ENCODE results near the gene FNDC3B. TPM values are rescaled to one million over a fixed set of nuclear protein-coding genes. Genes with fewer than 3 reads are reported as not detected.

Gene FNDC3B
- total RNA-seq, 4 donors from 2014 or later: 23.9 to 61.9 (median 37.0) TPM

DNA sequence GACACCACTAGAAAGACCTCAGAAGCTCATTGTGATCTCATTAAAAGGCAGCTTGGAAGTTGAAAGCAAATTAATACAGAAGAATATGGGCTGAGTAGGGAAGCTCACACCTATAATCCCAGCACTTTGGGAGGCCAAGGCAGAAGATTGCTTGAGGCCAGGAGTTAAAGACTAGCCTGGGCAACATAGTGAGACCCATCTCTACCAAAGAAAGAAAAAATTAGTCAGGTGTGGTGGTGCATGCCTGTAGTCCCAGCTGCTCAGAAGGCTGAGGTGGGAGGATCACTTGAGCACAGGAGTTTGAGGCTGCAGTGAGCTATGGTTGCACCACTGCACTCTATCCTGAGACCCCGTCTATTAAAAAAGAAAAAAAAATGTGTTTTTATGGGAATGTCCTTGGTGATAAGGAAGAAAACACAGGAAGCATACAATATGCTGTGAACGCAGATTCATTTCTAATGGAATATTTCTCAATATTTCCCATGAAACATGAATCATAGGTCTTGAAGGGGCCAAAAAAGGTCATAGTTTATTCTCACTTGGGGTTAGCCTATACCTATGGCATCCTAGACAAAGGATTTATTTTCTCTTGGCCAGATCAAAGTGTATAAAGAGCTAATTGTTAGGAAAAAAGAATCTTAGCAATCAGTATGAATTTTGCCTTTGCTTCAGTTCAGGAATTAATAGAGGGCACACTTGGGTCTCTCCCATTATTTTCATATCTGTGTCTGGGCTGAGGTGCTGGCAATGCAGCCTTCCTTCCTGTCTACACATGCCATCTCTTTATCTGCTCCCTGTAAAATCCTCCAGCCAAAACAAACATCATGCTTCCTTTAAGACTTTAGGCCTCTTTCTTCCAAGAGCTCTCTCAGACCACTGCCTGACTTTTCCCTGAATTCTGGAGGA lies 98.2 kb downstream of the FNDC3B start:
- TF ChIP-seq POLR2A (IDR thresholded peaks at IDR 0.05): no peak
- TF ChIP-seq POLR2AphosphoS5 (IDR thresholded peaks at IDR 0.05): no peak
- no peak for TF ChIP-seq EP300 (IDR thresholded peaks at IDR 0.05)
- TF ChIP-seq, protein P1, sequence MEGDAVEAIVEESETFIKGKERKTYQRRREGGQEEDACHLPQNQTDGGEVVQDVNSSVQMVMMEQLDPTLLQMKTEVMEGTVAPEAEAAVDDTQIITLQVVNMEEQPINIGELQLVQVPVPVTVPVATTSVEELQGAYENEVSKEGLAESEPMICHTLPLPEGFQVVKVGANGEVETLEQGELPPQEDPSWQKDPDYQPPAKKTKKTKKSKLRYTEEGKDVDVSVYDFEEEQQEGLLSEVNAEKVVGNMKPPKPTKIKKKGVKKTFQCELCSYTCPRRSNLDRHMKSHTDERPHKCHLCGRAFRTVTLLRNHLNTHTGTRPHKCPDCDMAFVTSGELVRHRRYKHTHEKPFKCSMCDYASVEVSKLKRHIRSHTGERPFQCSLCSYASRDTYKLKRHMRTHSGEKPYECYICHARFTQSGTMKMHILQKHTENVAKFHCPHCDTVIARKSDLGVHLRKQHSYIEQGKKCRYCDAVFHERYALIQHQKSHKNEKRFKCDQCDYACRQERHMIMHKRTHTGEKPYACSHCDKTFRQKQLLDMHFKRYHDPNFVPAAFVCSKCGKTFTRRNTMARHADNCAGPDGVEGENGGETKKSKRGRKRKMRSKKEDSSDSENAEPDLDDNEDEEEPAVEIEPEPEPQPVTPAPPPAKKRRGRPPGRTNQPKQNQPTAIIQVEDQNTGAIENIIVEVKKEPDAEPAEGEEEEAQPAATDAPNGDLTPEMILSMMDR (IDR thresholded peaks at IDR 0.05): no peak
- no peaks in the 10 kb centered on the region for H3K27me3 ChIP-seq
- H3K36me3 ChIP-seq: no peaks in the 10 kb centered on the region
- no peaks in the 10 kb centered on the region for H3K9me3 ChIP-seq
- peak overlapping the region; percentile 59 for H3K27ac ChIP-seq
- H3K4me3 ChIP-seq: no peak overlapping the region
- 37% methylated on average over 2 of the region's 2 CpGs for WGBS
- DNase-seq (ENCODE audit: low spot score in 2 of 2): no peak
- peaks cover 84% of the 10 kb centered on the region for H3K4me1 ChIP-seq

DNA sequence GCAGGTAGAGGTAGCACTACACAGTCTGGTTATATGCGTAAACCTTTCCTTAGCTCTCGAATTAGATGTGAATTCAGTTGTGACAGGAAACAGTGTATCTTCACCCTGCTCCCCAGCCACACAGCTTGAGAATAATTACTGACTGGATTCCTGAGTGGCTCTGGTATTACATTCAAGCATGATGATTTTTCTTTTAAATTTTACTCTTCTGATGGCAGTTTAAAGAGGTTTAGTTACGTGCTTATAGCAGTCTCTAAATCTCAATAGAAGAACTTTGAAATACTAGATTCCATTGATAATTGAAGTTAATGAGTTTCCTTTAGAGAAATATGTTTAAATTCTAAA lies 98.8 kb downstream of the FNDC3B start:
- no peaks in the 10 kb centered on the region for H3K27me3 ChIP-seq
- TF ChIP-seq POLR2AphosphoS5 (IDR thresholded peaks at IDR 0.05): no peak
- no peak for TF ChIP-seq EP300 (IDR thresholded peaks at IDR 0.05)
- TF ChIP-seq, protein P1 (IDR thresholded peaks at IDR 0.05): no peak
- TF ChIP-seq POLR2A (IDR thresholded peaks at IDR 0.05): no peak
- H3K27ac ChIP-seq: peak overlapping the region; percentile 59
- WGBS: 42% methylated on average over 3 of the region's 3 CpGs
- H3K36me3 ChIP-seq: no peaks in the 10 kb centered on the region
- no peak overlapping the region for H3K4me3 ChIP-seq
- no peaks in the 10 kb centered on the region for H3K9me3 ChIP-seq
- no peak for DNase-seq (ENCODE audit: low spot score in 2 of 2)
- peaks cover 89% of the 10 kb centered on the region for H3K4me1 ChIP-seq

DNA sequence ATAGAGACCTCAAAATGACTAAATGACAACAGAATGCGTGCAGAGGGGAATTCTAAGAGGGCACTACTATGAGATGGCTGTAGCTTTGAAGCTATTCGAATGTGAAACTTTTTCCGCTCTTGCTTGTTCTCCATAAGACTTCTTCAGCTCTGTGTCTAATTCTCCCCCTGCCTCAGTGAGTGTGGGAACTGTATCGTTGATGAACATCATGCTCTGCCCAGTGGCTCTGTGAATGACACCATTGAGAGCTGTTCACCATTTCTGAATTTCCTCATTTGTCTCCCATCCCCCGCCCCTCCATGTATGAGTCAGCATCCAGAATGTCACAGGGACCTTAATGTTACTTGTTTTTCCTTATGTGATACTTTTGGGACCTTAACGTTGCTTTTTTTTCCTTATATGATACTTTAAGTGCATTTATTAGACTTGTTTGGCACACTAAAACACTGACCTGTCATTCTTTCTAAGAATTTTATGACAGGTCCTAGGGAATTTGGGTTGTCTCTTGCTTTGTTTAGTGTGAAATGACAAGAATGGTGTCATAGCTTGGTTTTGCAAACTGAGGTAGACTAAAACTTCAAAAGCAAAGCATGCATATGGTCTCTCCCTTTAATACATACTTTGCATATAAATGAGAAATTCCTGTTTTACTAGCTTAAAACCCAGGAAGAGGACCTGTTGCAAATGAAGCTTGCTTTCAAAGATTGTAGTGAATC lies 99.6 kb downstream of the FNDC3B start:
- no peak overlapping the region for H3K27ac ChIP-seq
- no peak for DNase-seq (ENCODE audit: low spot score in 2 of 2)
- H3K36me3 ChIP-seq: no peaks in the 10 kb centered on the region
- H3K9me3 ChIP-seq: no peaks in the 10 kb centered on the region
- H3K4me3 ChIP-seq: no peak overlapping the region
- H3K4me1 ChIP-seq: peaks cover 86% of the 10 kb centered on the region
- 57% methylated on average over 6 of the region's 6 CpGs for WGBS
- TF ChIP-seq EP300 (IDR thresholded peaks at IDR 0.05) (no peak), POLR2AphosphoS5 (IDR thresholded peaks at IDR 0.05) (no peak), POLR2A (IDR thresholded peaks at IDR 0.05) (no peak)
- TF ChIP-seq, protein P1 (IDR thresholded peaks at IDR 0.05): no peak
- H3K27me3 ChIP-seq: no peaks in the 10 kb centered on the region

DNA sequence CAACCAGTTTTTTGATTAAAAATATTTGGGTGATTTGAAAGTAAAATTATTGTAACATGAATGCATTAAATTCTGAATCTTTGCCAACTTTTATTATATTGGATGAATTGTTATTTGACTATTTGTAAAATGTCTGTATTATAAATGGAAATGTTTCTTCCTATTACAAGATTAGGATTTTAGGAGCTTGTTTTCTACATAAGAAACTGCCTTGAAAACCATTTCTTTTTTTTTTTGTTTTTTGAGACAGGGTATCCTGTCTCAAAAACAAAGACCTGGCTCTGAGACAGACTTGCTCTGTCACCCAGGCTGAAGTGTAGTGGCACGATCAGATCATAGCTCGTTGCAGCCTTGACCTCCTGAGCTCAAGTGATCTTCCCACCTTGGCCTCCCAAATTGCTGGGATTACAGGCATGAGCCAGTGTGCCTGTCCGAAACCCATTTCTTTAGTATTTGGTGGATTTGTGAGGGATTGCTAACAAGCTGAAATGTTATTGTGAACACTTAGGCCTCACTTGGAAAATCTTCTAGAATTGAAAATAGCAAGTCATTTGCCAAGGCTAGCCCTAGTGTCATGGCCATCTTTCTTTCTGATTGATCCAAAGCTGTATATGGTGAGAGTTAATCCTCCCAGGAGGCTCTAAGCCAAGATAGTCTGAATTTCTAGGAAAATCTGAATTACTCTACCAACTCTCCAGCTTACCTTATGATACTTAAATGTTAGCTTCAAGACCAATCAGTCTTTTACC lies 100.3 kb downstream of the FNDC3B start:
- Histone ChIP-seq H3K4me1 (peaks cover 78% of the 10 kb centered on the region), H3K36me3 (no peaks in the 10 kb centered on the region), H3K4me3 (no peak overlapping the region), H3K27me3 (no peaks in the 10 kb centered on the region), H3K9me3 (no peaks in the 10 kb centered on the region), H3K27ac (peak overlapping the region; percentile 23)
- WGBS: 63% methylated on average over 3 of the region's 3 CpGs
- no peak for DNase-seq (ENCODE audit: low spot score in 2 of 2)
- TF ChIP-seq, protein P1 (IDR thresholded peaks at IDR 0.05): no peak
- TF ChIP-seq EP300 (IDR thresholded peaks at IDR 0.05) (no peak), POLR2AphosphoS5 (IDR thresholded peaks at IDR 0.05) (no peak), POLR2A (IDR thresholded peaks at IDR 0.05) (no peak)

Data from suprapubic skin (tissue), 4 donors.